NCI-H1436 (cell line): ENCODE measurements around the gene MN1.
"Not testable (repeated sequence)": the region's sequence is repeated elsewhere in the genome, so short reads cannot be mapped to it uniquely, and the experiment has no call there.

ENCODE experiments used
- DNase-seq: peaks from one replicate; lab custom pipeline; 2025; lab: John Stamatoyannopoulos, UW

MN1 gene

GRCh38 chr22:27757928-27758525, 43.5 kb downstream of the MN1 start:
- DNase-seq = no peak

DNA sequence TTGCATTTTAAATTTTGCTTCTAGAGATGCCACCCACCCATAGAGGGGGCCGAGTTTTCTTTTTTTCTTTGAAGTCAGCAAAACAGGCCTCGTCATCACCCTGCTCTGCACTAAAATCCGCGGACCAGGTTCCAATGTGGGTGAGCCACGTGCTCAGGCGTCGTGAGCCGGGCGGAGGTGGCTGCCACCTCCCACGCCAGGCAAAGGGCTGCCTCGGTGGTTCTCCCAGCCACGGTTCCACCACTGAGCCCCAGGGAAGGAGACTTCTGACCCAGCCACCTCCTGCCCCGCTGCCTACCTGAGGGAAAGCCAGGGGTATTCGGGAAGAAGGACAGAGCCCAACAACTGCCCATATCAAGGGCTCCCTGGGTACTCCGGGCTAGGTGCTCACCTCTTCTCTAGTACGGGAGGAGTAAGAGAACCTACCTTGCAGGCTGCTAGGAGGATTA, 45.3 kb downstream of the MN1 start:
- no peak for DNase-seq

GRCh38 chr22:27755521-27756211, 45.9 kb downstream of the MN1 start:
- no peak for DNase-seq

DNA sequence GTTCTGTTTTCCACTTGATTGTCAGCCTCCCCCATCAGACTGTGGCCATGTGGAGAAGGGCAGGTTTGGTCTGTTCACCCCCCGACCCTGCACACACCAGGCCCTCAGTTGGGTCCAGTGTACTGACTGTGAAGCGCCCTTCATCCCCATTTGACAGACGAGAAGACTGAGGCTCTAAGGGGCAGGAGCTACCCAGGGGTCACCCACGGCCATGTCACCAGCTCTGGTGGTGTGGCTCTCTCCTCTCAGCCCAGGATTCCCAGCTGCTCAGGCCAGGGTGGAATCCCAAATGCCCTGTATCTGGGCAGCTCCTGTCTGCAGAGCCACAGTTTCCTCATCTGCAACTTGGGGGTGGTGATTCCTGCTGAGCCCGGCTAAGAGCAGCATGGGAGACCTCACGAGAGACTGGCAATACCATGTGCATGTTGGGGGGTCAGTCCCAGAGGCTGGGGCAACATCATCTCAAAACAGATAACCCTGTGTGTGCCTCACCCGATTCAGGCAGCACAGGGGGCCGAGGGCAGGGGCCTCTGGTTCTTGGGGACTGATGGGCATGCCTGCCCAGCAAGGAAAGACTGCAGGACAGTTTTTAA, 46.6 kb downstream of the MN1 start:
- no peak for DNase-seq

- DNase-seq = no peak
Observed at GRCh38 chr22:27754247-27754887, 47.2 kb downstream of the MN1 start.

DNA sequence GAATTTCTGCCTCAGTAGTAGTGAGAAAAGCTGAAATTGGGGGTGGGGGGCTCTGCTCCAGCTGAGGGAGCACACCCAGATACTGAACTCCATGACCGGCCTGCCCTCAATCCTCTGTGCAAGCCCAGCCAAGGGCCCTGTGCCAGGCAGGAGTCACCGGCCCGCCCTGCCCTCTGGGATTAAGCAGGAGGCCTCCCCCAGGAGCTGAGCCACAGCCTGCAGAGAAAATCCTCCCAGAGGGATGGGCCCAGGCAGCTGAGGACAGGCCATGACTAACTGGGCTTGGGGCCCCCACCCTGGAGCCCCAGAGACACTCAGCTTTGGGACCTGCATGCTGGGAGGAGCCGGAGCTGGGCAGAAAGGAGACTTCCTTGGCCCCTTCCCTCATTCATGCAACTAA, 48.8 kb downstream of the MN1 start:
- no peak for DNase-seq

- DNase-seq = no peak
Observed at GRCh38 chr22:27752141-27752540, 49.4 kb downstream of the MN1 start.

- DNase-seq = no peak
Observed at GRCh38 chr22:27751277-27752070, 50.1 kb downstream of the MN1 start.

GRCh38 chr22:27750584-27751265, 50.8 kb downstream of the MN1 start:
- no peak for DNase-seq

GRCh38 chr22:27749597-27750225, 51.8 kb downstream of the MN1 start:
- DNase-seq = no peak

DNA sequence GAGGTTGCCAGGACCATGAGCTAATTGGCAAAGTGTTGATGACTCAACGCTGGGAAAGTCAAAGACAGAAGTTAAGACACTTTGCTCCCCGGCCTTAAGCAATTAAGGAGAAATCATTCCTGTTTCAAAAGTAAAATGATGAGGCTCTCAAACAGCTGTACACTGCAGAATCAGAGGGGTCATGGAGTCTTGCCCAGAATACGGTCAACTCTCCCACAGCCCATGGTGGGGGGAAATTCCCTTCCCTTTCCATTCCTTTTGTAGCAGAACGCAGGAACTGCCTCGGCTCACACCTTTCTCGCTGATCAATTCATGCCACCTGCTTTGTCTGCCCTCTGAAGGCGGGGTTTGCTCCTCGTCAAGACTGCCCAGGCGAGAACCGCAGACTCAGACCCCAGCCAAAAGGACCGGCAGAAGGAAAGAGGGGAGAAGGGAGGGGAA, 52.8 kb downstream of the MN1 start:
- DNase-seq = no peak

DNA sequence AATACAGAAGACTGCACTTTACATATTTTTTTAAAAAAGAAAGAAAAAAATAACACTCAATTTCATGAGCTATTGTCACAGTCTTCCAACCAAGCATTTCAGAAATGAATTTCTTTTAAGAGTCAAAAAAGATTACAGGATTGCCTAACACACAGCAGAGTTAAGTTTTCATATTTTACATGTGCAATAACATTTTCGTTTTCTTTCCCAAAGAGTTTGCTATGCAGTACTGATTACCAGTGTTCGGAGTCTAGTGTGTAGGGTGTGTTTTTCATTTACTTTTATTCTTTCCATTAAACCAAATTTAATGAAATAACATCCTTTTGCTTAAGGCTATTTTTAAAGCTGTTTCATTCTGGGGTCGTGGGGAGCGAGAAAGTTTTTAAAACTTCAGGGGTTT, 53.2 kb downstream of the MN1 start:
- DNase-seq = no peak

DNA sequence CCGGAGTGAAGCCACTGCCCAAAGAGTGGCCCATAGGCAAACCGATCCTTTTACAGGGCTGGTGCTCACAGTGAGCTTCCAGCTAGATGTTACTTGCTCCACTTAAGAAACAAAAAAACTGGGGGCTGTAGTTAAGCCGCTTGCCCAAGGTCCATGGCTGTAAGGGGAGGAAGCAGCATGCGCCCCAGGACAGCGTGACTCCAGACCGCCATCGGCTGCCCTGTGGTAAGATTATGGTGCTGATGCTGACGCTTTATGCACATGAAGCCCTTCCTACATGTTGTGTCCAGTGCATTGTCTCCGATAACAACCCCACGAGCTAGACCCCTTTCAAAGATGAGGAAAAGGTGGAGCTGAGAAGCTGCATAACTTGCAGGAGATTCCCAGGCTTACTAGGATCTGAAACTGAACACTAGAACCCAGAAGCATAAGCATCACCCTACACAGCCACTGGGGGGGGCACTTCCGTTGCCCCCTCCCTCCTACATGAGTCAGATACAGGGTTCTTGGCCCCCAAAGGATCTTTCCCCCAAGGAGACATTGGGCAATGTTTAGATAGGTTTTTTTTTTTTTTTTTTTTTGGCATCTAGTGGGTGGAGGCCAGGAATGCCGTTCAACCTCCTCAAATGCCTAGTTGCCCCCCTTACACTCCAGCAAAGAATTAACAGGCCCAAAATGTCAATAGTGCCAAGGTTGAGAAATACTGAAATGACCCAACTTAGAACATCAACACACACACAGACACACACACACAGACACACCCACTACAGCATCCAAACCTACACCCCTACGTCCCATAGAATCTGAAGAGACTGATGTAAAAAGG, 53.9 kb downstream of the MN1 start:
- DNase-seq = no peak

- no peak for DNase-seq
Observed at GRCh38 chr22:27746918-27747317, 54.6 kb downstream of the MN1 start.

GRCh38 chr22:27745809-27746208, 55.7 kb downstream of the MN1 start:
- DNase-seq = no peak

DNA sequence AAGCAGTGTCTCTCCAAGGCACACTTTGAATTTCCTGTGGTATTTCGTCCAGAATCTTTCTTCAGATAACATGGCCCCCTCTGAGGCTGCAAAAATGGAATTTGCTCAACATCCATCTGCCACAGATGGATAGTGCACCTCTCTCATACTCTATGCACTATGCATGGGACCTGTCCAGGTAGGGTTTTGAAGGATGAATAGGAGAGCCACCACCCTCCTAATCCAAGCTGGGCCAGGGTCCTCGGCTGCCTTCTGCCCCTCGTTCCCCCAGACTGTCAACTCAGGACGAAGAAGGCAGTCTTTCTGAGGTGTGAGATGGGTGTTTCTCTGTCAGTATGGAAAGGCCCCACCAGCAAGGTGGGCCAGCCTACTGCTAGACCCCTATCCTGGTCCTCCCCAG, 56.4 kb downstream of the MN1 start:
- no peak for DNase-seq

DNA sequence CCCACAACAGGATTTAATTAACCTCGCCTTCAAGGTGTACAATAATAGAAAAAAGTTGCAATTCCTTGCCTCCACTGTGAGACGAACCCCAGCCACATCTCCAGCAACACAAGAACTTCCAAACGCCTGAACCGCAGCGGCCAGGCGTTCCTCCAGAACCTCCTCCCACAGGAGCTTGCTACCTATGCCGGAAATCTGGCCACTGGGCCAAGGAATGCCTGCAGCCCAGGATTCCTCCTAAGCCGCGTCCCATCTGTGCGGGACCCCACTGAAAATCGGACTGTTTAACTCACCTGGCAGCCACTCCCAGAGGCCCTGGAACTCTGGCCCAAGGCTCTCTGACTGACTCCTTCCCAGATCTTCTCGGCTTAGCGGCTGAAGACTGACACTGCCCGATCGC, 57.5 kb downstream of the MN1 start:
- not testable (repeated sequence) for DNase-seq

DNA sequence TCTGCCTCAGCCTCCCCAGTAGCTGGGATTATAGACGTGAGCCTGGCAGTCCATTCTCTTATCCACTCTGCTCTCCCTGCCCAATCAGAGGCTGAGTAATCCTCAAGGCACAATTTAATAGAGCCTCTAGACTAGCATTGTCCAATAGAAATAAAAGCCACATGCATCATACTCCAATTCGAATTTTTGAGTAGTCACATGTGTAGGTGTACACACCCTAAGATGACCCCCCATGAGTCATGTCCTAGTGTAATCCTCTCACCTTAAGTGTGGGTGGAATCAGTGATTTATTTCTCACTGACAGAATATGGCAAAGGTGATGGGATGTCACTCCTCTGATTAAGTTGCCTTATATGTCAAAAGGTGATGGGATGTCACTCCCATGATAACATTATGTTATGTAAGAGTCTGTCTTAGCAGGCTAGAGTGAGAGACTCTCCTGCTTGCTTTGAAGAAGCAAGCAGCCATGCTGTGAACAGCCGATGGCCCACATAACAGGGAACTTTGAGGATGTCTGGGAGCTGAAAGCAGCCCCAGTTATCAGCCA, 61.3 kb downstream of the MN1 start:
- DNase-seq = no peak

DNA sequence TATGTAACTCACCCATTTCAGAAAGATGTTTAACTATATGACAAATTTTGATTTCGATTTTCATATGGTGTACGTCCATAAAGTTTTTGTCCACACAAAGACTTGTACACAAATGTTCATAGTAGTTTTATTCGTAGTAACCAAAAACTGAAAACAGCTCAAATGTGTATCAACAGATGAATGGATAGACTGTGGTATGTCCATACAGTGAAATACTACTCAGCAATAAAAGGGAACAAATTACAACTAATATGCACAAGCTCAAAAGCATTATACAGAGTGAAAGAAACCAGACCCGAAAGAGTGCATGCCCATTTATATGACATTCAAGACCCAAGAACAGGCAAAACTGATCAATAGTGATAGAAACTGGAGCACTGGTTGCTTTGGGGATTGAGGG, 64.0 kb downstream of the MN1 start:
- DNase-seq = no peak

DNA sequence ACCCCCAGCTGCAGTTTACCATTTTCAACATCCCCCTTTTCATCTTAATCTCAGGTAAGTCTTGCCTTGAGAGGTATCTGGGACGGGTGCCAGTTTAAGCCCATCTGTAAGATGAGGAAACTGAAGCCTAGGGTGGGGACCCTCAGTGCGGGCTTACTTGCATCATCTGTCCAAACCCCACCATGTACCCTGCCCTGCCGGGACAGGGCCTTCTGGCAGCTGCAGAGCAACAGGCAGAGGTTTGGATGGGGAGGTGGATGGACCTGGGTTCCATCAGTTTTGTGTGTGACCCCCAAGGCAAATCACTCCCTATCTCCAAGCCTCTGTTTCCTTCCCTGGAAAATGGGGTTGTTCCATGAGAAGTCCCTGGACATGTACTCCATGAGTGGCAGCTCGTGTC, 67.5 kb downstream of the MN1 start:
- DNase-seq = no peak
